ENCODE data around the gene PRM2. TPM values are rescaled to one million over a fixed set of nuclear protein-coding genes. Genes with fewer than 3 reads are reported as not detected.

The PRM2 gene
- total RNA-seq, 1 experiment from 2014 or later, result not detected

GRCh38 chr16:11271610-11272009 is 4.7 kb downstream of the PRM2 start:
- WGBS (ENCODE audit: extremely low coverage, insufficient read length, low lambda C conversion rate), result no CpG with 5 or more reads among the region's 10 CpGs
- Histone ChIP-seq H3K4ac (ENCODE audit: low read depth, low read length) (no peak overlapping the region), H2BK120ac (ENCODE audit: low read depth, low read length, poor library complexity, severe bottlenecking) (no peak overlapping the region), H3K4me1 (ENCODE audit: insufficient read depth, low read length) (no peaks in the 10 kb centered on the region), H3K9me3 (ENCODE audit: control insufficient read depth, low read depth, low read length) (no peaks in the 10 kb centered on the region), H3K23ac (ENCODE audit: insufficient read length, low read depth, low read length) (no peak overlapping the region), H4K91ac (ENCODE audit: insufficient read length, low read depth, low read length) (no peak overlapping the region), H4K20me1 (ENCODE audit: control insufficient read depth, insufficient read depth, insufficient read length) (no peaks in the 10 kb centered on the region), H3T11ph (ENCODE audit: low read length) (no peak overlapping the region), H3K27me3 (ENCODE audit: insufficient read depth, low read length) (no peaks in the 10 kb centered on the region), H3K4me2 (ENCODE audit: insufficient read depth, insufficient read length, low read length) (no peak overlapping the region), H2BK5ac (ENCODE audit: insufficient read length, low read length) (no peak overlapping the region), H3K23me2 (ENCODE audit: insufficient read length, low read depth, low read length, poor library complexity, severe bottlenecking) (no peaks in the 10 kb centered on the region), H3K14ac (ENCODE audit: insufficient read depth, low read length) (no peak overlapping the region; the same call in 1 of the 2 replicates), H3K27ac (ENCODE audit: insufficient read length, low read depth, low read length) (no peak overlapping the region), H2BK20ac (ENCODE audit: low read depth, low read length, poor library complexity, severe bottlenecking) (no peak overlapping the region), H4K8ac (replicated peaks; ENCODE audit: insufficient read length, low read depth, low read length) (no peak overlapping the region), H3K18ac (ENCODE audit: insufficient read length, low read depth, low read length) (no peak overlapping the region), H2BK15ac (ENCODE audit: low read depth, low read length) (no peak overlapping the region), H3K9ac (ENCODE audit: extremely low read depth, insufficient read length, low read length) (no peak overlapping the region), H2AFZ (ENCODE audit: low read length) (no peak overlapping the region), H4K5ac (ENCODE audit: insufficient read length, low read depth, low read length) (no peak overlapping the region), H3K79me1 (ENCODE audit: insufficient read depth, low read depth, low read length, poor library complexity, severe bottlenecking) (no peaks in the 10 kb centered on the region), H2AK5ac (ENCODE audit: insufficient read length, low read length) (no peak overlapping the region), H3K56ac (ENCODE audit: insufficient read length, low read depth, low read length) (no peak overlapping the region), H3K79me2 (ENCODE audit: insufficient read depth, low read length) (no peaks in the 10 kb centered on the region), H2BK12ac (ENCODE audit: insufficient read length, low read depth, low read length) (no peak overlapping the region)
- Mint-ChIP-seq H3K4me1 (peaks cover 6 to 10% of the 10 kb centered on the region in 2 experiments), H3K27me3 (ENCODE audit: low read depth) (peaks cover 2% of the 10 kb centered on the region), H3K9me3 (no peaks in the 10 kb centered on the region; a peak in 1 of 5 replicates), H3K36me3 (ENCODE audit: insufficient read depth in 1 of 3, low read depth in 3 of 3) (no peaks in the 10 kb centered on the region), H3K4me3 (no peak overlapping the region), H3K27ac (peak overlapping the region in 1 of 3 experiments; percentile 92; a peak in 2 of 7 replicates)
- TF ChIP-seq, protein P1, sequence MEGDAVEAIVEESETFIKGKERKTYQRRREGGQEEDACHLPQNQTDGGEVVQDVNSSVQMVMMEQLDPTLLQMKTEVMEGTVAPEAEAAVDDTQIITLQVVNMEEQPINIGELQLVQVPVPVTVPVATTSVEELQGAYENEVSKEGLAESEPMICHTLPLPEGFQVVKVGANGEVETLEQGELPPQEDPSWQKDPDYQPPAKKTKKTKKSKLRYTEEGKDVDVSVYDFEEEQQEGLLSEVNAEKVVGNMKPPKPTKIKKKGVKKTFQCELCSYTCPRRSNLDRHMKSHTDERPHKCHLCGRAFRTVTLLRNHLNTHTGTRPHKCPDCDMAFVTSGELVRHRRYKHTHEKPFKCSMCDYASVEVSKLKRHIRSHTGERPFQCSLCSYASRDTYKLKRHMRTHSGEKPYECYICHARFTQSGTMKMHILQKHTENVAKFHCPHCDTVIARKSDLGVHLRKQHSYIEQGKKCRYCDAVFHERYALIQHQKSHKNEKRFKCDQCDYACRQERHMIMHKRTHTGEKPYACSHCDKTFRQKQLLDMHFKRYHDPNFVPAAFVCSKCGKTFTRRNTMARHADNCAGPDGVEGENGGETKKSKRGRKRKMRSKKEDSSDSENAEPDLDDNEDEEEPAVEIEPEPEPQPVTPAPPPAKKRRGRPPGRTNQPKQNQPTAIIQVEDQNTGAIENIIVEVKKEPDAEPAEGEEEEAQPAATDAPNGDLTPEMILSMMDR (conservative IDR thresholded peaks at IDR 0.05), result no peak
- no peak for DNase-seq

Measured in H9 (cell line).